ENCODE measurements around the gene DIPK1C. TPM values are rescaled to one million over a fixed set of nuclear protein-coding genes. Genes with fewer than 3 reads are reported as not detected.

Gene DIPK1C
- total RNA-seq, 1 experiment from 2014 or later: not detected

GRCh38 chr18:74479486-74480148 is 22.5 kb upstream of the DIPK1C start:
- DNase-seq: no peak
- H3K27ac Mint-ChIP-seq (ENCODE audit: unreplicated experiment): peak overlapping the region; percentile 48
- POLR2A ChIA-PET: no interaction called here
- intact Hi-C loops (cut with micrococcal nuclease; ENCODE audit: unreplicated experiment): loop anchor here (2.0 to 5.0 kb wide), 2 partner anchors 17 to 127 kb away; partner anchors contain the start of gene CNDP2
- H3K4me3 Mint-ChIP-seq (ENCODE audit: unreplicated experiment): no peak overlapping the region
- no peaks in the 10 kb centered on the region for H3K9me3 Mint-ChIP-seq (ENCODE audit: unreplicated experiment)
- H3K27me3 ChIP-seq (replicated peaks; ENCODE audit: control insufficient read depth, insufficient read depth, low read length): no peaks in the 10 kb centered on the region
- no peaks in the 10 kb centered on the region for H3K36me3 Mint-ChIP-seq (ENCODE audit: insufficient read depth, unreplicated experiment)
- H3K4me1 Mint-ChIP-seq (ENCODE audit: low read depth, unreplicated experiment): peaks cover 6% of the 10 kb centered on the region
- no TSS peak for BruUV-seq (replicated peaks)
- H3K4me1 ChIP-seq: peaks cover 8% of the 10 kb centered on the region; the same call in 1 of the 2 replicates
- no peak overlapping the region for H3K4me3 ChIP-seq (ENCODE audit: low read depth, low read length)
- no peaks in the 10 kb centered on the region for H3K36me3 ChIP-seq (ENCODE audit: control insufficient read depth, insufficient read depth, low read length)
- H3K9me3 ChIP-seq: no peaks in the 10 kb centered on the region
- CTCF ChIA-PET: no interaction called here
- no peaks in the 10 kb centered on the region for H3K27me3 Mint-ChIP-seq (ENCODE audit: insufficient read depth, unreplicated experiment)
- TF ChIP-seq CTCF (IDR thresholded peaks at IDR 0.05; ENCODE audit: insufficient read depth in 1 of 2, low read depth in 1 of 2, low read length in 1 of 2, severe bottlenecking in 1 of 2, unreplicated experiment in 1 of 2): no peak

- CTCF ChIA-PET: no interaction called here
- no peaks in the 10 kb centered on the region for H3K36me3 ChIP-seq (ENCODE audit: control insufficient read depth, insufficient read depth, low read length)
- H3K4me3 ChIP-seq (ENCODE audit: low read depth, low read length): no peak overlapping the region
- BruUV-seq (replicated peaks): no TSS peak
- H3K9me3 Mint-ChIP-seq (ENCODE audit: unreplicated experiment): no peaks in the 10 kb centered on the region
- H3K4me3 Mint-ChIP-seq (ENCODE audit: unreplicated experiment): no peak overlapping the region
- no peaks in the 10 kb centered on the region for H3K36me3 Mint-ChIP-seq (ENCODE audit: insufficient read depth, unreplicated experiment)
- no peak overlapping the region for H3K27ac Mint-ChIP-seq (ENCODE audit: unreplicated experiment)
- no peak for DNase-seq
- no peaks in the 10 kb centered on the region for H3K9me3 ChIP-seq
- H3K4me1 Mint-ChIP-seq (ENCODE audit: low read depth, unreplicated experiment): peaks cover 6% of the 10 kb centered on the region
- POLR2A ChIA-PET: no interaction called here
- no peaks in the 10 kb centered on the region for H3K27me3 ChIP-seq (replicated peaks; ENCODE audit: control insufficient read depth, insufficient read depth, low read length)
- intact Hi-C loops (cut with micrococcal nuclease; ENCODE audit: unreplicated experiment): loop anchor here (5.0 kb wide), 1 partner anchor 127 kb away; no protein-coding TSS in a partner anchor
- no peak for TF ChIP-seq CTCF (IDR thresholded peaks at IDR 0.05; ENCODE audit: insufficient read depth in 1 of 2, low read depth in 1 of 2, low read length in 1 of 2, severe bottlenecking in 1 of 2, unreplicated experiment in 1 of 2)
- H3K4me1 ChIP-seq: peaks cover 8% of the 10 kb centered on the region; the same call in 1 of the 2 replicates
- no peaks in the 10 kb centered on the region for H3K27me3 Mint-ChIP-seq (ENCODE audit: insufficient read depth, unreplicated experiment)
Observed at GRCh38 chr18:74478880-74479279, 21.8 kb upstream of the DIPK1C start.

- Mint-ChIP-seq H3K9me3 (ENCODE audit: unreplicated experiment) (no peaks in the 10 kb centered on the region), H3K4me1 (ENCODE audit: low read depth, unreplicated experiment) (peaks cover 6% of the 10 kb centered on the region), H3K4me3 (ENCODE audit: unreplicated experiment) (no peak overlapping the region), H3K36me3 (ENCODE audit: insufficient read depth, unreplicated experiment) (no peaks in the 10 kb centered on the region), H3K27me3 (ENCODE audit: insufficient read depth, unreplicated experiment) (no peaks in the 10 kb centered on the region), H3K27ac (ENCODE audit: unreplicated experiment) (no peak overlapping the region)
- H3K4me1 ChIP-seq: peaks cover 8% of the 10 kb centered on the region; the same call in 1 of the 2 replicates
- DNase-seq: no peak
- TF ChIP-seq CTCF (IDR thresholded peaks at IDR 0.05; ENCODE audit: insufficient read depth in 1 of 2, low read depth in 1 of 2, low read length in 1 of 2, severe bottlenecking in 1 of 2, unreplicated experiment in 1 of 2): no peak
- ChIA-PET POLR2A (no interaction called here), CTCF (no interaction called here)
- BruUV-seq (replicated peaks): no TSS peak
- no peaks in the 10 kb centered on the region for H3K9me3 ChIP-seq
- intact Hi-C loops (cut with micrococcal nuclease; ENCODE audit: unreplicated experiment): loop anchor here (5.0 kb wide), 1 partner anchor 126 kb away; no protein-coding TSS in a partner anchor
- no peaks in the 10 kb centered on the region for H3K36me3 ChIP-seq (ENCODE audit: control insufficient read depth, insufficient read depth, low read length)
- H3K27me3 ChIP-seq (replicated peaks; ENCODE audit: control insufficient read depth, insufficient read depth, low read length): no peaks in the 10 kb centered on the region
- no peak overlapping the region for H3K4me3 ChIP-seq (ENCODE audit: low read depth, low read length)
Observed at GRCh38 chr18:74478316-74478715, 21.2 kb upstream of the DIPK1C start.
